DOHH2 (cell line): ENCODE results near the gene DNM1.

Experiments used
- CTCF ChIP-seq: fragments of 200-600 bp; sonication (generic); IDR thresholded peaks from one replicate; pipeline ENCODE4 v1.5.1; 2014; ENCODE audit warnings: antibody characterized with exemption, mild to moderate bottlenecking, low read depth, low read length; ENCODE audit not compliant: poor library complexity, severe bottlenecking
- EZH2phosphoT487 ChIP-seq: fragments of 200-600 bp; sonication (generic); IDR thresholded peaks from 2 replicates; pipeline ENCODE4 v1.6.1; 2017; ENCODE audit warnings: borderline replicate concordance, mild to moderate bottlenecking, antibody characterized with exemption, low read length, moderate library complexity, mixed read lengths

DNA sequence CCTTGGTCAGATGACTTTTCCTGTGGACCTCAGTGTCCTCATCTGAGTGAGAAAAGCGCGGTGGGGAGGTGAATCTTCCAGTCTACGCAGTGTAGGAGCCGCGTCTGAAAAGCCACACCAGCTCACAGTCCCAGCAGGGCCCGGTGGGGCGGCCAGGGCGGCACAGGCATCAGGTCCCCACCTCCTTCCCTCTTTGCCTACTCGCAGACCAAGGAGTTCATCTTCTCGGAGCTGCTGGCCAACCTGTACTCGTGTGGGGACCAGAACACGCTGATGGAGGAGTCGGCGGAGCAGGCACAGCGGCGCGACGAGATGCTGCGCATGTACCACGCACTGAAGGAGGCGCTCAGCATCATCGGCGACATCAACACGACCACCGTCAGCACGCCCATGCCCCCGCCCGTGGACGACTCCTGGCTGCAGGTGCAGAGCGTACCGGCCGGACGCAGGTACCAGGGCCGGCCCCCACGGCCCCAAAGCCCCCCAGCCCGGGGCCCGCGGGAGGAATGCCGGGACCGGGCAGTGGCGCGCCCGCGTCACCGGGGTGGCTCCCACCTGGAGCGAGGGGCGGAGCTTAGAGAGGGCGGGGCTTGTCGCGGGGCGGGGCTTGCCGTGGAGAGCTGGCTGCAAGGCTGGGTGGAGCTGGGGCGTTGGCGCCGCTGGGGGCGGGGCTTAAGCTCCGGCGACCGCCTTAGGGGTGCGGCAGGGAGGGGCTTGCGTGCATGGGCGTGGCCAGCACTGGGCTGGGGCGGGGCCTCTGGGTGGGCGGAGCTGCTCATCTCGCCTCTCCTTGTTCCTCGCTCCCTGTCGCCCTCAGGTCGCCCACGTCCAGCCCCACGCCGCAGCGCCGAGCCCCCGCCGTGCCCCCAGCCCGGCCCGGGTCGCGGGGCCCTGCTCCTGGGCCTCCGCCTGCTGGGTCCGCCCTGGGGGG is 47.0 kb downstream of the DNM1 start:
- TF ChIP-seq CTCF (no peak), EZH2phosphoT487 (no peak)
